Activated CD4-positive, CD25-positive, alpha-beta regulatory T cell treated with anti-CD3 and anti-CD28 coated beads, Interleukin-2, amount 50 U/mL, for 16 hours (primary cell): ENCODE data around the gene PNPT1.
"Not testable (repeated sequence)": the region's sequence is repeated elsewhere in the genome, so short reads cannot be mapped to it uniquely, and the experiment has no call there.

Experiments
- DNase-seq: peaks from one replicate; pipeline ENCODE4 v3.0.0-alpha.2; 2020; ENCODE audit warnings: low read depth, low spot score

Gene PNPT1

DNA sequence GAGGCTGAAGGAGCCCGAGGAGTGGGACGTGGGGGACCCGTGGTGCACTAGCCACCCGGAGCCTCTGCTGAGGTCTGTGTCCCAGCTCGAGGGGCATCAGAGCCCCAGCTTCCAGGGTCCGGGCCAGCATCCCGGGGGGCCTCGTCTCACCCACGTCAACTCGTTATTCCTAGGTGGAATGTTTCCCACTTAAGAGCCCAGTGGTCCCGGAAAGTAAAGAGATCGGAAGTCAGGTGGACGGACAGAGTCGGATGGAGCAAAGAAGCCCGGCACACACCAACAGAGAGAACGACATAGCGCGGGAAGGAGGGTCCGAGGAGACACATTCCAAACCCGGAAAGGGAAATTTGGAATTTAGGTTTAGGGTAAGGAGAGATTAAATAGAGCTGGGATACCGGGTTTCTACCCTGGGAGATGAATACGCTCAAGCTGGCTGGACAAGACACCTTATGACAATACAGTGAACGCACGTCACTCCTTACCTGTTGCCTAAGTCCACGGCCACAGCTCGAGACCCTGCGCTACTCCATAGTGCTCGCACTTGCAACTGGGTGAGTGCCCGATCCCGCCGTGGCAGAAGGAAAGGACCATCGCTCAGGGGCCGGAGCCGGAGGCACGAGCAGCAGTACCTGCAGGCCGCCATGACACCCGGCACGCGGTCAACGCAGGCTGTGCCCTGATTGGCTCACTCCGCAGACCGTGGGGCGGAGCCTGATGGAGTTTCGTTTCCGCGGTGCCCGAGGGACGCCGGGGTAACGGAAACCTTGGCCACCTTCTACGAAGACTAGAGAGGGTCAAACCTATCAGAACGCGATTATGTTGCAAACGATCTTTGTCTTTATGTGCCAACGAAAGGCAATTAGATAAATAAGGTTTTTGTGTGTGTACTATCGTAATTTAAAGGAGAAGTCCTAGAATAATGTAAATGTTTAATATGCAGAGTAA is at the start of gene PNPT1:
Gene PNPT1, minus strand, starts transcription at position 664 of the 945 bp plus-strand sequence. Its CDS starts 21 bp downstream, at position 643.
- DNase-seq = peak; percentile 82

DNA sequence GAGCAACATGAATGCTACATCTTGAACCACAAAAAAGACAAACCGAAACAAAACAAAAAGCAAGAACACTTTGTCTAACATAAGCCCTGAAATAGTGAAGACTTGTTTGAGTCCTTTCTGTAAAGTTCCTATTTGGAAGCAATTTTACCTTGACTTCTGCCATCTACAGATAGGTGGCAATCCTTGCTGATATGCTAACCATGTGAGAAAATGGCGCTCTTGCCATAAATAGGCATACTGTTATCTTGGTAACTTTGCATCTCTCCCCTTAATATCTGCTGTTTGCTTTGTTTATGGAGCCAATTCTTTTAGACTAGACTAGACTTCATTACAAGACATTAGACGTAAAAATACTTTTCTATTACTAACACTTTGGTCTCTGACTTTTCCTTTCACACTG is 49.4 kb upstream of the PNPT1 start:
- no peak for DNase-seq

DNA sequence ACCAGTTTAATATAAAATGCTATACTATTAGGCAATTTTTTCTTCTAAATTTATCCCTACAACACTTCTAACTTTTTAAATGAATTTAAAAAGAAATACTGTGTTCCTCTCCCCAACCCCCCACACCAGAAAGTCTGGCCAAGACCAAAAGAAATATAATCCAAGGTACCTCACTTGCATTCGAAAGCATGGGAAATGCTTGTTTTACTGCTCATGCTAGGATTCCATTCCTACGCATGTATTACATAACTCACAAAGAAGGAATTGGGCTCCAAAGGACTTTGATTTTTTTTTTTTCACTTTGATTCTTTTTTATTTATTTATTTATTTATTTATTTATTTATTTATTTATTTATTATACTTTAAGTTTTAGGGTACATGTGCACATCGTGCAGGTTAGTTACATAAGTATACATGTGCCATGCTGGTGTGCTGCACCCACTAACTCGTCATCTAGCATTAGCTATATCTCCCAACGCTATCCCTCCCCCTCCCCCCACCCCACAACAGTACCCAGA is 42.4 kb upstream of the PNPT1 start:
- DNase-seq = not testable (repeated sequence)

DNA sequence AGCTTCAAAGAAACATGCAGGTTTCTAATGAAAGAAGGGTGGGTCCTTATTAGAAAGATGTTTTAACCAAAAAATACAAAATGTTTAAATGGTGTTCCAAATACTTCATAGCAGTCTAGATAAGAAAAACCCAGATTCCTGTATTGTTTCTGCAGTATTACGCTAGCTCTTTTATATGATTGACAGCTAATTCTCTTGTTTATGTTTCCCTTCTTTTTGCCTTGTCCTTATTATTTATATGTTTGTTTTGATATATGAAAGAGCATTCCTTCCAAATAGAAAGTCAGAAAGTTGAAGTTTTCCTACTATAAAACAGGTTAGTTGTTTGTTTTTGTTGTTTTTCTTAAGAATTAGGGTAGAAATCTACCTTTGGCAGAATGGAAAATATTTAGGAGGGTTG is 41.1 kb upstream of the PNPT1 start:
- no peak for DNase-seq

DNA sequence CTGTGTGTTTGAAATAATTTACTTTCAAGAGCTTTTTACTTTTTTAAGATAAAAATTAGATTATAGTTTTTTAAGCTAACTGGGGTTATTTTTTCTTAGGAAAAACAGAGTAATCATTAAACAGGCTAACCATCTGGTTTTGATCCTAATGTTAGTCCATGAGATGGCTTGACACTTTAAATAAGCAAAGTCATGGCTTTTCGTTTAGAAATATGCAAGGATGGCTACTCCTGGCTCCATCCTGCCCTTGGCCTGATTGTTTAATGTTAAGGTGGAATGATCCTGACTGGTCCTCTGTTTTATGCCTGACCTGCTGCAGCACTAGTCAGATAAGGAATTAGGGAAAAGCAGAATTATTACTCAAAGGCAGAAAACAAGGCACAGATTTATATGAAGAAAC is 39.7 kb upstream of the PNPT1 start:
- no peak for DNase-seq

DNA sequence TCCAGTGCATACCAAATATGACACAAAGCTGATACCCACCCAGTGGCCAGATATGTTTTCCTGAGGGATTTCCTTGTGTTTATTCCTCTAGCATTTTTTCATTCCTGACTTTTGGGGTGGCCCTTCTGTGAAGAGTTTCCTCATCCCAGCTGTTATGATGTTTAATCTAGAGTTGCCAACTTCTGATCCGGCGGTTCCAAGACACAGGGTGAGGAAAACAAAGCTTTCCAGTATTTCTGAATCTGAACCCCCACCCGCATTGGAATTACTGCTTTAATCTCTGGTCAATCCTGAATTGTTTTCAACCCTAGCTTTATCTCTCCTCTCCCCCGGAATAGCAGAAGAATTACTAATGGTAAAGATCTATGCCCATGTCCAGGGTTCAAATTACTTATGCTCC is 39.2 kb upstream of the PNPT1 start:
- no peak for DNase-seq

DNA sequence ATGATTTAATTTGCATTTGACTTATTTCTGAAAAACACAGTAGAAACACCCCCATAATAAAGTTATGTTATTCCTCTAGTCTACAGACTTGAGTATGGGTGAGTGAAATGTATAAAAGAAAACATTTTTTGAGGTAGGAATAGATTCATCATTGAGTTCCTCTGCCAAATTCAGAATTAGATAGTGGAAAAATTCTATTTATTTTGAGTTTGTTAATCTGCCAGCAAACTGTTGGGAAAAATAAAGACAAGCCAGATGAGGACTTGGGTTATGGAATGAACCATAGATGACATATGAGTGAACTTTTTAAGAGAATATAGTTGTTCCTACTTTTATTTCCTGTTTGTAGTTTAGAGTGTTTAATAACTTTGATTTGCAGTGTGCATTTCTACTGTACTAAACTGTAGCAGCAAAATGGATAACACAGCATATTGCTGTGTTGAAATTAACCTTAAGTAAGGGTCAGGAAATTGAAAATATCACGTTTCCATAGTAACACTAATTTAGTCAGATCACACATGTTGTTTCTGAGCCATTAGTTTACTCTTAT is 35.6 kb upstream of the PNPT1 start:
- DNase-seq = no peak

DNA sequence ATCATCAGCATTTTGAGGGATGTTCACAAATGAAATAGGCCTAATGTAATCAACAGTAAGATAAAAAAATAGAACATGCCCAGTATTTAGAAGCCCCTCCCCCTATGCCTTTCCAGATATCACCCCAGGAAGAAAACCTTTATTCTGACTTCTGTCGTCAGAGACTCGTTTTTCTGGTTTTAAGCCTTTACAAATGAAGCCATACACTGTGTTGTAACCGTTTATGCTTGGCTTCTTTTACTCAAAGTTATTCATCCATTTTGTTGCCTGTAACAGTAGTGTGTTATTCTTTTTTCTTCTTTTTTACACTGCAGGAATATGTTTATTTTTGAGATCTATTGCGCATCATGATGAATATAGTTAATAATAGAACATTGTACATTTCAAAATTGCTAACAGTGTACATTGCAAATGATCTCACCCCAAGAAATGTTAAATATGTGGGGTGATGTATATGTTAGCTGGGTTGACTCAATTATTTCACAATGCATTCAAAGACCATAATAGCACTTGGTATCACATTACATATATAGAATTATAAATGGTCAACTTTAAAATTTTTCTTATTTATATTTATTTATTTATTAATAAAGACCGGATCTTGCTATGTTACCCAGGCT is 28.1 kb upstream of the PNPT1 start:
- no peak for DNase-seq

DNA sequence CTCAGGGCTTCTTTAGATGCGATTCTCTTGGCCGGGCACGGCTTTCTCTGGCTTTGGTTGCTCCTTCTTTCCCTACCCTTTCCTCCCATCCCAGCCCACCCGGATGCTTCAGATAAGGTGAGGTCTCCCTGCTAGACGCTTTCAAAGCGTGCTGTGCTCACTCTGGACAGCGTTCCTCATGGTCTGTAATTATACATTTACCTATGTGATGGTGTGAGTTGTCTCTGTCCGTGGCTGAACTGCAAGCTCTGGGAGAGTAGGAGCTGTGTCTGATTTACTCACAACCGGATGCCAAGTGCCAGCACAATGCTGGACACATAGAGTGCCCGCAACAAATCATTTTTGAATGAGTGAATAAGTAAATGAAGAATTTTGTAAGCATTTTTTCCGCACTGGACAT is 26.8 kb upstream of the PNPT1 start:
- no peak for DNase-seq

DNA sequence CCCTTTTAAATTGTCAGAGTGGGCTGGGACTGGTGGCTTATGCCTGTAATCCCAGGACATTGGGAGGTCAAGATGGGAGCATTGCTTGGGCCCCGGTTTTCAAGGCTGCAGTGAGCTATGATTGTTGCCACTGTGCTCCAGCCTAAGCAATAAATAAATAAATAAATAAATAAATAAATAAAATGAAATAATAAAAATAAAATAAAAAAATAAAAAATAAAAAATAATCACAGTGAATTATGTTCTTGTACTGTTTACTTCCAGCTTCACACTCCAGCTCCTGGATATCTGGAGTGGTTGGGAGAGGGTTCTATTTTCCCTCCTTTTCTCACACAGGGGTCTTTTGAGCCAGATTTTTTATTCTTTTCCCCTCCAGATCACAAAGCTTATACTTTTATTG is 26.2 kb upstream of the PNPT1 start:
- DNase-seq = no peak

DNA sequence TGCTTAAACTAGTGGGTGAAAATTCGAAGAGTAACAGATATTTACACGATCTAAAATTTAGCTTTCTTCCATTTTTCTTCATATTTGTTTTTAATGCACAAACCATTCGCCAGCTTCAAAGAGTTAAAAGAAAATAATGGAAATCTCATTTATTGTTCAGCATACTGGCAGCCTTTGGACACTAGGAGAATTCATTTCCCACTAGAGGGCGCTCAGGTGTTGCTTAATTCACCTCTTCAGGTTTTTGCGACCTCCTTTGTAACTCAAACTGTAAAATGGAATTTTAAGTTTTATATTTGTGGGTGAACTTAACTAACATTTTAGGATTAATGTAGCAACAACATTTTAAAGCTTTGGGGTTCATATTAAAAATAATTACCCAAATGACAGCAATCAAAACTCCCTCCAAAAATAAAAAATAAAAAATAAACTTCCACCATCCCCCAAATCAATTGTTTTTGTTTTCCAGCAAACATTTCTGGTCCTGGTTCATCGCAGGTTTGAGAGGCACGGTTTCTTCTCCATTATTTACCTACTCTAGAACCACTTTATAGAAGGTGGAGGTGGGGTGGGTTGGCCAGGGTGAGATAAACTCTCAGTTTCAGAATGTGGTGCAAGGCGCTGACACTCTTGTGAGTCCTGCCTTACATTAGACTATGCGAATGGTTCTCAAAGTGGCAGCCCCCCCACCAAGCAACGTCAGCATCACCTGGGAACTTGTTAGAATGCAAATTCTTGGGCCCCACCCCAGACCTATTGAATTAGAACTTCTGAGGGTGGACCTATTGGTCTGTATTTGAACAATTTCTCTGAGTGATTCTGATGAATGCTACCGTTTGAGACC is 24.7 kb upstream of the PNPT1 start:
- DNase-seq = no peak

DNA sequence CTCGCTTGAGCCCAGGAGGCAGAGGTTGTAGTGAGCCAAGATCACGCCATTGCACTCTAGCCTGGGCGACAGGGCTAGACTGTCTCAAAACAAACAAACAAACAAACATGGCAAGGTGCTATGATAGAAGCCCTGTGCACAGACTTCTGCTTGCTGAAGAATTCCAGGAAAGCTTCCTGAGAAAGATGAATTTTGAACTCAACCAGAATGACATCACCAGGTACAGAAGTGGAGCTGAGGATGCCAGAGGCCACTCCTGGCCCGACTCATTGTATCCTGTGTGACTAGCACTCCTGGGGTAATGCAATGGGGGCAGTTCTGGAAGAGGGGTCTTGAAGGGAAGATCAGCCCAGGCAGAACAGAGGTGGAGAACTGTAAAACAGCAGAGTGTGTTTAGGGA is 22.0 kb upstream of the PNPT1 start:
- no peak for DNase-seq

DNA sequence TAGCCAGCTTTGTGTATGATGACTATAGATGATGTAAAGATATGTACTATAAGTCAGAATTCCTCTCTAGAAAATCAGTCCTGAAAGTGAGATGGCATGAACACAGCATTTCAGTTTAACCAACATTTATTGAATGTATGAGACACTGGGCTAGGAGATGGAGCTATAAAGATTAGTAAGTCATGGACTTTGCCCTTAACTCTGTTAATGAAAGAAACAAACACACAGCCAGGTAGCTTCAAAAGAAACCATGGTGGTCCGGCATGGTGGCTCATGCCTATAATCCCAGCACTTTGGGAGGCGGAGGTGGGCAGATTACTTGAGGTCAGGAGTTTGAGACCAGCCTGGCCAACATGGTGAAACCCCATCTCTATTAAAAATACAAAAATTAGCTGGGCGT is 21.5 kb upstream of the PNPT1 start:
- not testable (repeated sequence) for DNase-seq

DNA sequence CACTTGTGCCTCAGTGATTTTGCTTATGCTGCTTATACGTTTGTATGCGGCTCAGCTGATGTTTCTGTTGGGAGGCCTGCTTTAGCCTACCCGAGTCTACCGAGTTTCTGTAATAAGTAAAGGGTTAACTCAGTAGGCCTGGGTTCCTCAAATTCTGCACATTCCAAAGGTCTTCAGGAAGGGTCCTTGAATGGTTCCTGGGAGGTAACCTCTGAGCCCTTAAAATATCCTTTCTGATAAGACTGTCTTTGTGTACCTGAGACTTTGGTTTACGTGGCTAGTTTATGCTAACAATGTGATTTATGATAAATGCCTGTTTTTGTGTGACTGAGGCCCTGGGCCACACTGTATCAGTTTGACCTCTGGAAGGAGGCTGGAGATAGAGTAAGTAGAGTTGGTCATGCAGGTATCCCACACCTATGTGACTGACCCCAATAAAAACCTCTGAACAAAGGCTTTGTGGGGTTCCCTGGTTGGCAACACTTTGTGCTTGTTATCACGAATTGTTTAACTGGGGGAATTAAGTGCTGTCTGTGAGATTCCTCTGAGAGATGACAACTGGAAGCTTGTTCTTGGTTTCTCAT is 18.9 kb upstream of the PNPT1 start:
- DNase-seq = no peak

DNA sequence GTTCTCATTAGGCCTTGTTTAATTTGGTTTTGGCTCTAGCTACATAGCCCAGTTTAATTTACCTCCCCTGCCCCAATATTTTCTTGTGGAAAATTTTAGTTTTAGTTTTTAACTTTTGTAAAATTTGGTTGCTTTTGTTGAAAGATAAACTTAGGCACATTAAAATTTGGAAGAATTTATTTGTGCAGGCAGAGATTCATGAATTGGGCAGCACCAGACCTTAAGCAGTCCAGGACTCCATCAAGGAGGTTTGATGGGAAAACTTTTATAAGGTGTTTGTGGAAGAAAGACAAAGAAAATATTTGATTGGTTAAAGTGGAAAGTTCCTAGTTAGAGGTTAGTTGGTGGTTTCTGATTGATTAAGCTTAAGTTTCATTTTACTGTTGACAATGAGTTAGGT is 16.4 kb upstream of the PNPT1 start:
- no peak for DNase-seq

DNA sequence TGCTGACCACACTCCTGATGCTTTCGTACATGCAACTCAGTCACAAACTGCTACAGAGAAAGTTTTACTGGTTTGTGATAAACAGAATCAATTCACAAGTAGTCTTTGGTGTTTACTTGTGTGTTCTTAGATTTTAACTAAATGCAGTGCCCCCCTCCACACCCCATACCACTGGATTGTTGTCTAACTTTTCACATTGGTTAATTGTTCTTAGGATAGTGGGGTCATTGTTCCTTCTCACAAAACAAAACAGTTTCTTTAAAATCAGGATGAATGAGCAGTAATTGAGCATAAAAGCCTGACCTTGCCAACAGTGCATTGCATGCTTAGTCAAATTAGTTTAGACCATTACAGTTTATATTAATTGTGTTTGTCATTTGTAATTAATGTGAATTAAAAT is 14.1 kb upstream of the PNPT1 start:
- DNase-seq = no peak

DNA sequence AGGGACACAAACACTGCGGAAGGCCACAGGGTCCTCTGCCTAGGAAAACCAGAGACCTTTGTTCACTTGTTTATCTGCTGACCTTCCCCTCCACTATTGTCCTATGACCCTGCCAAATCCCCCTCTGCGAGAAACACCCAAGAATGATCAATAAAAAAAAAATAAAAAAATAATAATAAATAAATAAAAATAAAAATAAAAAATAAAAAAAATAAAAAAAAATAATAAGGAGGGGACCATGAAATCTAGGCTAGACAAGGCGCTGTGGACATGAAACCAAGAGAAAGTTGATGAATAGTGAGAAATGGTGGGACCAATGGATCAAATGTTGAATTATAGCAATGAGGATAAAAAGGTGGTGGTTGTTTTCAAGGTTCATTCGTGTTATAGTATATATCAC is 12.6 kb upstream of the PNPT1 start:
- not testable (repeated sequence) for DNase-seq

DNA sequence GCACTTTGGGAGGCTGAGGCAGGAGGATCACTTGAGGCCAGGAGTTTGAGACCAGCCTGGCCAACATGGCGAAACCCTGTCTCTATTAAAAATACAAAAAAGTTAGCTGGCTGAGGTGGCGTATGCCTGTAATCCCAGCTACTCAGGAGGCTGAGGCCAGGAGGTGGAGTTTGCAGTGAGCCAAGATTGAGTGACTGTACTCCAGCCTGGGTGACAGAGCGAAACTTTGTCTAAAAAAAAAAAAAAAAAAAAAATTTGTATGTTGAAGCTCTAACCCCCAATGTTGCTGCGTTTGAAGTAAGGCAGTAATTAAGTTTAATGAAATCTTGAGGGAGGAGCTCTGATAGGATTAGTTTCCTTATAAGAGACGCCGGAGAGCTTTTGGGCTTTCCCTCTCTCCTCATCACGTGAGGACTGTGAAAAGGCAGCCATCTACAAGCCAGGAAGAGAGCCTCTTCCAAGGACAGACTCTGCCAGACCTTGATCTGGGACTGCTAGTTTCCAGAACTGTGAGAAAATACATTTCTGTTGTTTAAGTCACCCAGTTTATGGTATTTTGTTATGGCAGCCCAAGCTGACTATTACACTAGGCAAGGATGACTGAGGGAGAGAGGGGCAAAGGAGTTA is 11.5 kb upstream of the PNPT1 start:
- DNase-seq = no peak

DNA sequence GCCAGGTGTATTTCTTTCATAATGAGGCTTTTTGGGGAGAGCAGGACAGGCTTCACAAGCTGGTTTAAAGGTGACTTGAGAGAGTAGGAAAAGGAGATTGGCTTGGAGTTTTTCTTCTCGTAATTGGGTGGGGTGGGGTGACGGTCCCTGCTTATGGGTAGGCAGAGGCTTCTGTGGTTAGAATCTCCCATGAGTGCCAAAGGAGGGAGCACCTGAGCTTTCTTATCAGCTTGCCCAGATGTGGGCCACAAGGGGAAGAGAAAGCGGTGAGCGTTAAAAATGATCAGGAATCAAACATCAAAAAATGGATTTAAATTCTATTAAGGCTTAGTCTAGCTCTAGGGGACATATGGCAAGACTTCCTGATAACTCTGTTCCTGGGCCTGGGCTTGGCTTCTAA is 9.7 kb upstream of the PNPT1 start:
- no peak for DNase-seq

DNA sequence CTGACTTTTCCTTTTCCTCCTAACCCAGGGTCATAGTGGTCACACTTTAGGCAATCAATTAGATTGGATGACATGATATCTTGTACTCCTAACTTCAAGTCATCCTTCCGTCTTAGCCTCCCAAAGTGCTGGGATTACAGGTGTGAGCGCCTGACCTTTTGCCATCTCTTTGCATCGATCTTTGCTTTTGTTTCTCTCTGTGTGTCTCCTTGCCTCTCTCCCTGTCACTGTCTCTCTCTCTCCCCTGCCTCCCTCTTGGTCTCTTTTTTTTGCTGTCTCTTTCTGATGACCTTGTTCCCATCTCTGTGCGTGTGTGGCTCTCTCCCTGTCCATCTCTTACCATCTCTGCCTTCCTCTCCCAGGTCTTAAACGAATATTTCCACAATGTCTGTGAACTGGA is 904 bp downstream of the PNPT1 start:
- not testable (repeated sequence) for DNase-seq

DNA sequence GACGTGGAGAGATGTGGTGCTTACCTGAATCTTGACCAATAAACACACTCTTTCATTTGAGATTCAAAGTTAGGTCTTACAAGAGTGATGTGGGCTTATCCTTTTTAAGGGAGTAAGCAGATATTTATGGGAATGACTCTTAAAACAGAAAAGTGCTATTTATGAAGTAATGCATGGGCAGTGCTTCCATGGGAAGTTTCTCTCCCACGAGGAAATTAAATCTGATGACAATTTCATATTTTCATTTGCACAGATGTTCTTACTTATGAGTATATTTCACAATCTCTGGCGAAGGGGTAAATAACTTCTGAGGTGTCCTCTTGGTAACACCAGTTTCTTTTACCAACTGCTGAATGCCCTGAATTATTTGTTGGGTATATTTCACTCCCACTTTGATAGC is 21.0 kb downstream of the PNPT1 start:
- no peak for DNase-seq
